SK-N-SH treated with all-trans-retinoic acid at 6 μM for 48 hours (cell line): Measurements from ENCODE around the gene AOC2.
"Not testable (repeated sequence)": the region's sequence is repeated elsewhere in the genome, so short reads cannot be mapped to it uniquely, and the experiment has no call there.

Experiments used
- ATAC-seq: fragments of 200-7000 bp; cut with Tn5 transposase; 3 replicates; pipeline ENCODE4 v1.9.1; 2020; ENCODE audit warnings: mild to moderate bottlenecking, moderate library complexity
- ARNTL ChIP-seq: fragments of 450-650 bp; formaldehyde crosslinking; IDR thresholded peaks from 2 replicates; pipeline ENCODE4 v1.5.0; 2020; ENCODE audit warnings: low read depth, mild to moderate bottlenecking, moderate library complexity, borderline replicate concordance
- BACH2 ChIP-seq: fragments of 250-450 bp; sonication (Bioruptor Pico); IDR thresholded peaks from 2 replicates; pipeline ENCODE4 v1.9.0; 2021; ENCODE audit warnings: mild to moderate bottlenecking, borderline replicate concordance
- ESRRG ChIP-seq: fragments of 250-450 bp; sonication (Bioruptor Pico); IDR thresholded peaks from 2 replicates; pipeline ENCODE4 v1.6.1; 2021; ENCODE audit warnings: mild to moderate bottlenecking
- GLIS3 ChIP-seq: fragments of 250-450 bp; sonication (Bioruptor Pico); IDR thresholded peaks from 2 replicates; pipeline ENCODE4 v1.5.0; 2020; ENCODE audit warnings: mild to moderate bottlenecking, moderate library complexity
- ISL1 ChIP-seq: fragments of 250-450 bp; sonication (Bioruptor Pico); IDR thresholded peaks from 2 replicates; pipeline ENCODE4 v2.1.2; 2022; ENCODE audit warnings: mild to moderate bottlenecking, moderate library complexity
- OSR1 ChIP-seq: fragments of 250-450 bp; sonication (Bioruptor Pico); IDR thresholded peaks from 2 replicates; pipeline ENCODE4 v1.8.0; 2022; ENCODE audit warnings: moderate library complexity, mild to moderate bottlenecking, inconsistent platforms
- PPARA ChIP-seq: fragments of 250-450 bp; sonication (Bioruptor Pico); IDR thresholded peaks from 2 replicates; pipeline ENCODE4 v1.5.0; 2020; ENCODE audit warnings: mild to moderate bottlenecking, borderline replicate concordance
- RARB ChIP-seq: fragments of 250-450 bp; sonication (Bioruptor Pico); IDR thresholded peaks from 2 replicates; pipeline ENCODE4 v1.8.0; 2021; ENCODE audit warnings: mild to moderate bottlenecking, moderate library complexity
- SNAI2 ChIP-seq: fragments of 250-450 bp; sonication (Bioruptor Pico); IDR thresholded peaks from 2 replicates; pipeline ENCODE4 v1.5.0; 2020; ENCODE audit warnings: mild to moderate bottlenecking, moderate library complexity
- TCF4 ChIP-seq: fragments of 250-450 bp; sonication (Bioruptor Pico); IDR thresholded peaks from 2 replicates; pipeline ENCODE4 v1.8.0; 2021; ENCODE audit warnings: mild to moderate bottlenecking, moderate library complexity, borderline replicate concordance
- TOX ChIP-seq: fragments of 250-450 bp; sonication (Bioruptor Pico); IDR thresholded peaks from 2 replicates; pipeline ENCODE4 v1.8.0; 2021; ENCODE audit warnings: mild to moderate bottlenecking, moderate library complexity, borderline replicate concordance
- ZC3H10 ChIP-seq: fragments of 250-450 bp; sonication (Bioruptor Pico); IDR thresholded peaks from 2 replicates; pipeline ENCODE4 v1.5.1; 2021; ENCODE audit warnings: mild to moderate bottlenecking, moderate library complexity
- ZFP3 ChIP-seq: fragments of 250-450 bp; sonication (Bioruptor Pico); IDR thresholded peaks from 2 replicates; pipeline ENCODE4 v1.5.0; 2020; ENCODE audit warnings: mild to moderate bottlenecking, moderate library complexity
- ZFP30 ChIP-seq: fragments of 450-650 bp; formaldehyde crosslinking; IDR thresholded peaks from 2 replicates; pipeline ENCODE4 v1.5.0; 2022; ENCODE audit warnings: mild to moderate bottlenecking, moderate library complexity
- ZNF565 ChIP-seq: fragments of 450-650 bp; formaldehyde crosslinking; conservative IDR thresholded peaks from 2 replicates; pipeline ENCODE4 v1.5.0; 2020; ENCODE audit warnings: low read depth, mild to moderate bottlenecking, moderate library complexity
- ZNF70 ChIP-seq: fragments of 450-650 bp; formaldehyde crosslinking; IDR thresholded peaks from 2 replicates; pipeline ENCODE4 v1.5.0; 2020; ENCODE audit warnings: mild to moderate bottlenecking, moderate library complexity
- ZNF8 ChIP-seq: fragments of 450-650 bp; formaldehyde crosslinking; IDR thresholded peaks from 2 replicates; pipeline ENCODE4 v1.5.0; 2020; ENCODE audit warnings: mild to moderate bottlenecking, moderate library complexity
- TF ChIP-seq, protein P1 (sequence below): fragments of 250-450 bp; sonication (Bioruptor Pico); IDR thresholded peaks from 2 replicates; pipeline ENCODE4 v1.5.0; 2020; ENCODE audit warnings: mild to moderate bottlenecking, moderate library complexity
- TF ChIP-seq, protein P2 (sequence below): fragments of 250-450 bp; sonication (Bioruptor Pico); IDR thresholded peaks from 2 replicates; pipeline ENCODE4 v1.5.1; 2021; ENCODE audit warnings: mild to moderate bottlenecking, moderate library complexity
- TF ChIP-seq, protein P3 (sequence below): fragments of 250-450 bp; sonication (Bioruptor Pico); IDR thresholded peaks from 2 replicates; pipeline ENCODE4 v1.8.0; 2021; ENCODE audit warnings: low read depth, mild to moderate bottlenecking, moderate library complexity, borderline replicate concordance
- TF ChIP-seq, protein P4 (sequence below): fragments of 250-450 bp; sonication (Bioruptor Pico); IDR thresholded peaks from 2 replicates; pipeline ENCODE4 v1.5.1; 2020; ENCODE audit warnings: low read depth, mild to moderate bottlenecking, moderate library complexity
- TF ChIP-seq, protein P5 (sequence below): fragments of 250-450 bp; sonication (Bioruptor Pico); IDR thresholded peaks from 2 replicates; pipeline ENCODE4 v1.8.0; 2020; ENCODE audit warnings: mild to moderate bottlenecking, moderate library complexity, borderline replicate concordance

The AOC2 gene

DNA sequence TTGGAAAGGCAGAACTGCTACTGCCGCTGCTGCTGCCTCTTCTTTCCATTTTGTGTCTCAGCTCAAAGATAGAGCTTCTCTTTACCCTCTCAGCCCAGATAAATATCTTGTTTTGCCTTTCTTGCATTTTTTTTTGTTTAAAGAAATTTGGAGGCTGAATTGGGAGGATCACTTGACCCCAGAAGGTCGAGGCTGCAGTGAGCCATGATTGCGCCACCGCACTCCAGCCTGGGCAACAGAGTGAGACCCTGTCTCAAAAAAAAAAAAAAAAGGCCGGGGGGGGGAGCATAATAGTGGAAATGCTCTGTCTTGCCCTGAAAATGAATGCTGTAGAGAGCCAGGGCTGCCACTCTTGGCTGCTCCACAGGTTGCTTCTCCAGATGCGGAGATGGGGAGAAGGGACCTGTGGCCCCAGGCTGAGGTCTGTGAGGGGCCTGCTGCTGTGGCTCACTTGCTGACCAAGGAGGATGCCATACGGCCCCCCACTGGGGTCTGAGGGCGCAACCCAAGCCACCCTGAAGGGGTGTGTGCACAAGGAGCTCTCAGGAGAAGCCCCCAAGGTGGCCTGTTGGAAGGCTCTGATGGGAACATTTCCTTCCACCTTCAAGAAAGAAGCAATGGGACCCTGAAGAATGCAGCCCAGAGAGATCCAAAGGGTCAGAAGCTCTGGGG, 34.7 kb downstream of the AOC2 start:
- no peak for ATAC-seq
- TF ChIP-seq PPARA (CRISPR knock-in tag) (no peak), ZC3H10 (no peak)

DNA sequence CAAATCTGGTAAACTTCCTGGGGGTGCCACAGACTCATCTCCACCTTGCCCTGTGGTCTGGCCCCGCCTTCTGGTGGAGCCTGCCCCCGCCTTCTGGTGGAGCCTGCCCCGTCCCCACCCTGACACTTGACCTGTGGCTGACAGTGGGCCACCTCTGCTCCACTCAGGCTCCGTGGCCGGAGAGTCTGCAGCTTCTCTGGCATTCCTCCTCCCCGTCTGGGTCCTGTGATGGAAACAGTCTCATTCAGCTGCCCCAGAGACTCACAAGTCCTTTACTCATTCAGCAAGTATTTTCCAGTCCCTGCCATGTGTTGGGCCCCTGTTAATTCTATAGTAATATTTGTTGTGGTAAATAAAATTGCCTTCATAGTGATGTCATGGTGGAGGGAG, 35.2 kb downstream of the AOC2 start:
- no peak for TF ChIP-seq ZNF565 (CRISPR knock-in tag)
- TF ChIP-seq, protein P1, sequence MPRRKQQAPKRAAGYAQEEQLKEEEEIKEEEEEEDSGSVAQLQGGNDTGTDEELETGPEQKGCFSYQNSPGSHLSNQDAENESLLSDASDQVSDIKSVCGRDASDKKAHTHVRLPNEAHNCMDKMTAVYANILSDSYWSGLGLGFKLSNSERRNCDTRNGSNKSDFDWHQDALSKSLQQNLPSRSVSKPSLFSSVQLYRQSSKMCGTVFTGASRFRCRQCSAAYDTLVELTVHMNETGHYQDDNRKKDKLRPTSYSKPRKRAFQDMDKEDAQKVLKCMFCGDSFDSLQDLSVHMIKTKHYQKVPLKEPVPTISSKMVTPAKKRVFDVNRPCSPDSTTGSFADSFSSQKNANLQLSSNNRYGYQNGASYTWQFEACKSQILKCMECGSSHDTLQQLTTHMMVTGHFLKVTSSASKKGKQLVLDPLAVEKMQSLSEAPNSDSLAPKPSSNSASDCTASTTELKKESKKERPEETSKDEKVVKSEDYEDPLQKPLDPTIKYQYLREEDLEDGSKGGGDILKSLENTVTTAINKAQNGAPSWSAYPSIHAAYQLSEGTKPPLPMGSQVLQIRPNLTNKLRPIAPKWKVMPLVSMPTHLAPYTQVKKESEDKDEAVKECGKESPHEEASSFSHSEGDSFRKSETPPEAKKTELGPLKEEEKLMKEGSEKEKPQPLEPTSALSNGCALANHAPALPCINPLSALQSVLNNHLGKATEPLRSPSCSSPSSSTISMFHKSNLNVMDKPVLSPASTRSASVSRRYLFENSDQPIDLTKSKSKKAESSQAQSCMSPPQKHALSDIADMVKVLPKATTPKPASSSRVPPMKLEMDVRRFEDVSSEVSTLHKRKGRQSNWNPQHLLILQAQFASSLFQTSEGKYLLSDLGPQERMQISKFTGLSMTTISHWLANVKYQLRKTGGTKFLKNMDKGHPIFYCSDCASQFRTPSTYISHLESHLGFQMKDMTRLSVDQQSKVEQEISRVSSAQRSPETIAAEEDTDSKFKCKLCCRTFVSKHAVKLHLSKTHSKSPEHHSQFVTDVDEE (CRISPR knock-in tag): no peak
- no peak for TF ChIP-seq OSR1 (CRISPR knock-in tag)
- no peak for TF ChIP-seq BACH2 (CRISPR knock-in tag)
- no peak for TF ChIP-seq ISL1
- TF ChIP-seq TOX (CRISPR knock-in tag): no peak
- TF ChIP-seq ZFP30 (CRISPR knock-in tag): no peak
- no peak for TF ChIP-seq ZFP3 (CRISPR knock-in tag)
- TF ChIP-seq ARNTL: no peak
- TF ChIP-seq ZC3H10: no peak
- TF ChIP-seq, protein P2, sequence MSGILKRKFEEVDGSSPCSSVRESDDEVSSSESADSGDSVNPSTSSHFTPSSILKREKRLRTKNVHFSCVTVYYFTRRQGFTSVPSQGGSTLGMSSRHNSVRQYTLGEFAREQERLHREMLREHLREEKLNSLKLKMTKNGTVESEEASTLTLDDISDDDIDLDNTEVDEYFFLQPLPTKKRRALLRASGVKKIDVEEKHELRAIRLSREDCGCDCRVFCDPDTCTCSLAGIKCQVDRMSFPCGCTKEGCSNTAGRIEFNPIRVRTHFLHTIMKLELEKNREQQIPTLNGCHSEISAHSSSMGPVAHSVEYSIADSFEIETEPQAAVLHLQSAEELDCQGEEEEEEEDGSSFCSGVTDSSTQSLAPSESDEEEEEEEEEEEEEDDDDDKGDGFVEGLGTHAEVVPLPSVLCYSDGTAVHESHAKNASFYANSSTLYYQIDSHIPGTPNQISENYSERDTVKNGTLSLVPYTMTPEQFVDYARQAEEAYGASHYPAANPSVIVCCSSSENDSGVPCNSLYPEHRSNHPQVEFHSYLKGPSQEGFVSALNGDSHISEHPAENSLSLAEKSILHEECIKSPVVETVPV (CRISPR knock-in tag): no peak
- no peak for TF ChIP-seq PPARA (CRISPR knock-in tag)
- TF ChIP-seq, protein P3, sequence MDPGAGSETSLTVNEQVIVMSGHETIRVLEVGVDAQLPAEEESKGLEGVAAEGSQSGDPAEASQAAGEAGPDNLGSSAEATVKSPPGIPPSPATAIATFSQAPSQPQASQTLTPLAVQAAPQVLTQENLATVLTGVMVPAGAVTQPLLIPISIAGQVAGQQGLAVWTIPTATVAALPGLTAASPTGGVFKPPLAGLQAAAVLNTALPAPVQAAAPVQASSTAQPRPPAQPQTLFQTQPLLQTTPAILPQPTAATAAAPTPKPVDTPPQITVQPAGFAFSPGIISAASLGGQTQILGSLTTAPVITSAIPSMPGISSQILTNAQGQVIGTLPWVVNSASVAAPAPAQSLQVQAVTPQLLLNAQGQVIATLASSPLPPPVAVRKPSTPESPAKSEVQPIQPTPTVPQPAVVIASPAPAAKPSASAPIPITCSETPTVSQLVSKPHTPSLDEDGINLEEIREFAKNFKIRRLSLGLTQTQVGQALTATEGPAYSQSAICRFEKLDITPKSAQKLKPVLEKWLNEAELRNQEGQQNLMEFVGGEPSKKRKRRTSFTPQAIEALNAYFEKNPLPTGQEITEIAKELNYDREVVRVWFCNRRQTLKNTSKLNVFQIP (CRISPR knock-in tag): no peak
- TF ChIP-seq ZNF8 (CRISPR knock-in tag): no peak
- TF ChIP-seq, protein P4, sequence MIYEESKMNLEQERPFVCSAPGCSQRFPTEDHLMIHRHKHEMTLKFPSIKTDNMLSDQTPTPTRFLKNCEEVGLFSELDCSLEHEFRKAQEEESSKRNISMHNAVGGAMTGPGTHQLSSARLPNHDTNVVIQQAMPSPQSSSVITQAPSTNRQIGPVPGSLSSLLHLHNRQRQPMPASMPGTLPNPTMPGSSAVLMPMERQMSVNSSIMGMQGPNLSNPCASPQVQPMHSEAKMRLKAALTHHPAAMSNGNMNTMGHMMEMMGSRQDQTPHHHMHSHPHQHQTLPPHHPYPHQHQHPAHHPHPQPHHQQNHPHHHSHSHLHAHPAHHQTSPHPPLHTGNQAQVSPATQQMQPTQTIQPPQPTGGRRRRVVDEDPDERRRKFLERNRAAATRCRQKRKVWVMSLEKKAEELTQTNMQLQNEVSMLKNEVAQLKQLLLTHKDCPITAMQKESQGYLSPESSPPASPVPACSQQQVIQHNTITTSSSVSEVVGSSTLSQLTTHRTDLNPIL: no peak
- TF ChIP-seq, protein P5, sequence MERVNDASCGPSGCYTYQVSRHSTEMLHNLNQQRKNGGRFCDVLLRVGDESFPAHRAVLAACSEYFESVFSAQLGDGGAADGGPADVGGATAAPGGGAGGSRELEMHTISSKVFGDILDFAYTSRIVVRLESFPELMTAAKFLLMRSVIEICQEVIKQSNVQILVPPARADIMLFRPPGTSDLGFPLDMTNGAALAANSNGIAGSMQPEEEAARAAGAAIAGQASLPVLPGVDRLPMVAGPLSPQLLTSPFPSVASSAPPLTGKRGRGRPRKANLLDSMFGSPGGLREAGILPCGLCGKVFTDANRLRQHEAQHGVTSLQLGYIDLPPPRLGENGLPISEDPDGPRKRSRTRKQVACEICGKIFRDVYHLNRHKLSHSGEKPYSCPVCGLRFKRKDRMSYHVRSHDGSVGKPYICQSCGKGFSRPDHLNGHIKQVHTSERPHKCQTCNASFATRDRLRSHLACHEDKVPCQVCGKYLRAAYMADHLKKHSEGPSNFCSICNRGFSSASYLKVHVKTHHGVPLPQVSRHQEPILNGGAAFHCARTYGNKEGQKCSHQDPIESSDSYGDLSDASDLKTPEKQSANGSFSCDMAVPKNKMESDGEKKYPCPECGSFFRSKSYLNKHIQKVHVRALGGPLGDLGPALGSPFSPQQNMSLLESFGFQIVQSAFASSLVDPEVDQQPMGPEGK (CRISPR knock-in tag): no peak
- TF ChIP-seq SNAI2: no peak
- no peak for TF ChIP-seq RARB (CRISPR knock-in tag)
- ATAC-seq: peak; percentile 62

DNA sequence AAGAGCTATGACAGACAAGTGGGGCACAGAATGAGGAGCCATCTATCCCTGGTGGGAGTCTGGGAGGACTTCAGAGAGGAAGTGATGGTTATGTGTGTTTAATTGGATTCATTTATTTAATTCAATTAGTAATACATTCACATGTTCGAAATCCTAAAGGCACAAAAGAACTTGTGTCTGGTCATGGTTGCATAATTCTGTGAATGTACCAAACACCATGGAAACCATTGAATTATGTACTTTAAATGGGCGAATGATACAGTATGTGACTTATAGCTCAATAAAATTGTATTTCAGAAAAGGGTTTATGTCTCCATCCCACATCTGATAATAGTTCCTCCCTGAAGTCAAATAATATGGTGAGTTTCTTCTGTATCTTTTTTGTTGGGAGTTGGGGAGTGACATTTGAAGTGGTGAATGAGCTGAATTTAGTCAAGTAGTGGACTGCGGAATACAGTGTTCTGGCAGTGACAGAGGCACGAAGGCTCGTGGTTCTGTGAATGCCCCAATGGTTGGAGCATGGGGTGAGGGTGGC, 36.5 kb downstream of the AOC2 start:
- ATAC-seq: no peak
- TF ChIP-seq BACH2 (CRISPR knock-in tag): no peak
- TF ChIP-seq ZNF8 (CRISPR knock-in tag): no peak
- TF ChIP-seq ZNF565 (CRISPR knock-in tag): no peak
- TF ChIP-seq, protein P2 (CRISPR knock-in tag): no peak
- no peak for TF ChIP-seq TCF4 (CRISPR knock-in tag)
- no peak for TF ChIP-seq PPARA (CRISPR knock-in tag)
- TF ChIP-seq ARNTL: no peak
- TF ChIP-seq TOX (CRISPR knock-in tag): no peak
- TF ChIP-seq GLIS3 (CRISPR knock-in tag): no peak
- TF ChIP-seq, protein P4: no peak
- TF ChIP-seq ESRRG (CRISPR knock-in tag): no peak
- no peak for TF ChIP-seq ZC3H10
- no peak for TF ChIP-seq ZNF70
- no peak for TF ChIP-seq SNAI2
- TF ChIP-seq, protein P3 (CRISPR knock-in tag): no peak
- TF ChIP-seq, all 23 proteins: peak for 0

DNA sequence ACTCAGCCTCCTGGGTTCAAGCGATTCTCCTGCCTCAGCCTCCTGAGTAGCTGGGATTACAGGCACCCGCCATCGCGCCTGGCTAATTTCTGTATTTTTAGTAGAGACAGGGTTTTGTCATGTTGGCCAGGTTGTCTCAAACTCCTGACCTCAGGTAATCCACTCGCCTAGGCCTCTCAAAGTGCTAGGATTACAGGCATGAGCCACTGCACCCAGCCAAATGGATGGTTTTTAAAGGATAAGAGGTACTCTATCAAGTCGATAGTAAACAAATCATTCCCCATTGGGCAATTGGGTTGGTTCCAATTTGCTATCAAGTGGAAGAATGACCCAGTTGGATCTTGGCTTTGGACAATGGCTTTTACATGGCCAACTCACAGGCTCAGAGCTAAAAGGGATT, 37.3 kb downstream of the AOC2 start:
- not testable (repeated sequence) for ATAC-seq
